H9 (cell line): ENCODE results near the gene PPFIBP2. TPM values are rescaled to one million over a fixed set of nuclear protein-coding genes. Genes with fewer than 3 reads are reported as not detected.

Source experiments
- DNase-seq: peaks from one replicate; pipeline ENCODE4 v3.0.0-alpha.2; 2017
- H2AFZ ChIP-seq: one replicate; pipeline ENCODE4 v1.6.1; 2013; ENCODE audit warnings: mild to moderate bottlenecking, low read length, control low read depth, moderate library complexity
- H2AK5ac ChIP-seq: 2 replicates; pipeline ENCODE4 v1.6.1; 2013; ENCODE audit warnings: low read length, control low read depth, mixed read lengths; ENCODE audit not compliant: insufficient read length
- H2BK120ac ChIP-seq: one replicate; pipeline ENCODE4 v1.6.1; 2013; ENCODE audit warnings: low read depth, mild to moderate bottlenecking, low read length, control low read depth, inconsistent platforms; ENCODE audit not compliant: poor library complexity, severe bottlenecking
- H2BK12ac ChIP-seq: 2 replicates; pipeline ENCODE4 v1.6.1; 2013; ENCODE audit warnings: low read length, control low read depth, mixed read lengths, low read depth; ENCODE audit not compliant: insufficient read length
- H2BK15ac ChIP-seq: 2 replicates; pipeline ENCODE4 v1.6.1; 2013; ENCODE audit warnings: low read depth, low read length, control low read depth
- H2BK20ac ChIP-seq: one replicate; pipeline ENCODE4 v1.6.1; 2013; ENCODE audit warnings: low read depth, mild to moderate bottlenecking, low read length, control low read depth, inconsistent platforms; ENCODE audit not compliant: poor library complexity, severe bottlenecking
- H2BK5ac ChIP-seq: 2 replicates; pipeline ENCODE4 v1.6.1; 2013; ENCODE audit warnings: low read length, control low read depth, mixed read lengths; ENCODE audit not compliant: insufficient read length
- H3K14ac ChIP-seq: 2 replicates; pipeline ENCODE4 v1.6.1; 2013; ENCODE audit warnings: low read length, control low read depth; ENCODE audit not compliant: insufficient read depth
- H3K18ac ChIP-seq: 2 replicates; pipeline ENCODE4 v1.6.1; 2013; ENCODE audit warnings: low read depth, mild to moderate bottlenecking, mixed read lengths, low read length, control low read depth; ENCODE audit not compliant: insufficient read length
- H3K23ac ChIP-seq: 2 replicates; pipeline ENCODE4 v1.6.1; 2013; ENCODE audit warnings: low read length, control low read depth, mixed read lengths, low read depth; ENCODE audit not compliant: insufficient read length
- H3K23me2 ChIP-seq: 2 replicates; pipeline ENCODE4 v1.6.1; 2013; ENCODE audit warnings: low read depth, mild to moderate bottlenecking, mixed read lengths, low read length, control low read depth; ENCODE audit not compliant: insufficient read length, poor library complexity, severe bottlenecking
- H3K27ac ChIP-seq: 2 replicates; pipeline ENCODE4 v1.5.1; 2013; ENCODE audit warnings: low read length, control low read depth, mixed read lengths, low read depth; ENCODE audit not compliant: insufficient read length
- H3K27me3 ChIP-seq: 2 replicates; pipeline ENCODE4 v1.6.1; 2013; ENCODE audit warnings: low read length, control low read depth, inconsistent platforms; ENCODE audit not compliant: insufficient read depth
- H3K4ac ChIP-seq: 2 replicates; pipeline ENCODE4 v1.6.1; 2013; ENCODE audit warnings: low read depth, mild to moderate bottlenecking, control low read depth, inconsistent platforms, low read length, moderate library complexity
- H3K4me1 ChIP-seq: 2 replicates; pipeline ENCODE4 v1.6.1; 2013; ENCODE audit warnings: low read length, control low read depth, inconsistent platforms; ENCODE audit not compliant: insufficient read depth
- H3K4me2 ChIP-seq: 2 replicates; pipeline ENCODE4 v1.6.1; 2013; ENCODE audit warnings: low read length, control low read depth, mixed read lengths; ENCODE audit not compliant: insufficient read length, insufficient read depth
- H3K56ac ChIP-seq: 2 replicates; pipeline ENCODE4 v1.6.1; 2013; ENCODE audit warnings: low read depth, mild to moderate bottlenecking, mixed read lengths, low read length, control low read depth; ENCODE audit not compliant: insufficient read length
- H3K79me1 ChIP-seq: 2 replicates; pipeline ENCODE4 v1.6.1; 2013; ENCODE audit warnings: low read depth, mild to moderate bottlenecking, moderate library complexity, low read length, control low read depth, inconsistent platforms; ENCODE audit not compliant: insufficient read depth, poor library complexity, severe bottlenecking
- H3K79me2 ChIP-seq: 2 replicates; pipeline ENCODE4 v1.6.1; 2013; ENCODE audit warnings: low read length, control low read depth, inconsistent platforms; ENCODE audit not compliant: insufficient read depth
- H3K9ac ChIP-seq: 2 replicates; pipeline ENCODE4 v1.6.1; 2013; ENCODE audit warnings: low read length, control low read depth, mixed read lengths; ENCODE audit not compliant: insufficient read length; ENCODE audit errors: extremely low read depth
- H3K9me3 ChIP-seq: one replicate; pipeline ENCODE4 v1.6.1; 2013; ENCODE audit warnings: low read depth, low read length, inconsistent platforms; ENCODE audit not compliant: control insufficient read depth
- H3T11ph ChIP-seq: one replicate; pipeline ENCODE4 v1.6.1; 2013; ENCODE audit warnings: mild to moderate bottlenecking, low read length, control low read depth, inconsistent platforms
- H4K20me1 ChIP-seq: one replicate; pipeline ENCODE4 v1.6.1; 2013; ENCODE audit not compliant: control insufficient read depth, insufficient read length, insufficient read depth
- H4K5ac ChIP-seq: 2 replicates; pipeline ENCODE4 v1.6.1; 2013; ENCODE audit warnings: low read depth, mild to moderate bottlenecking, mixed read lengths, low read length, control low read depth; ENCODE audit not compliant: insufficient read length
- H4K8ac ChIP-seq: replicated peaks from 2 replicates; pipeline ENCODE4 v1.6.1; 2013; ENCODE audit warnings: low read length, control low read depth, mixed read lengths, low read depth; ENCODE audit not compliant: insufficient read length
- H4K91ac ChIP-seq: 2 replicates; pipeline ENCODE4 v1.6.1; 2013; ENCODE audit warnings: low read depth, mild to moderate bottlenecking, moderate library complexity, mixed read lengths, low read length, control low read depth; ENCODE audit not compliant: insufficient read length
- H3K27ac Mint-ChIP-seq, 3 experiments: 2 replicates in 2 of 3; 3 replicates in 1 of 3; pipeline ENCODE4 v1.8.0; 2020 to 2021; ENCODE audit warnings: mixed read lengths in 3 of 3, mild to moderate bottlenecking in 1 of 3, moderate library complexity in 1 of 3
- H3K27me3 Mint-ChIP-seq: 2 replicates; pipeline ENCODE4 v1.8.0; 2021; ENCODE audit warnings: low read depth, mild to moderate bottlenecking, moderate library complexity, mixed read lengths
- H3K36me3 Mint-ChIP-seq, 3 experiments: 2 replicates in 2 of 3; 3 replicates in 1 of 3; pipeline ENCODE4 v1.8.0; 2020 to 2021; ENCODE audit warnings: low read depth in 3 of 3, mixed read lengths in 3 of 3; ENCODE audit not compliant: insufficient read depth in 1 of 3
- H3K4me1 Mint-ChIP-seq, 2 experiments: 2 replicates each; pipeline ENCODE4 v1.8.0; 2020; ENCODE audit warnings: mixed read lengths in 2 of 2
- H3K4me3 Mint-ChIP-seq, 2 experiments: 2 replicates in 1 of 2; 3 replicates in 1 of 2; pipeline ENCODE4 v1.8.0; 2020 to 2021; ENCODE audit warnings: mild to moderate bottlenecking in 2 of 2, mixed read lengths in 2 of 2, moderate library complexity in 1 of 2
- H3K9me3 Mint-ChIP-seq, 2 experiments: 2 replicates in 1 of 2; 3 replicates in 1 of 2; pipeline ENCODE4 v1.8.0; 2020; ENCODE audit warnings: mild to moderate bottlenecking in 2 of 2, mixed read lengths in 2 of 2, moderate library complexity in 1 of 2
- WGBS: extraction: QIAGEN DNeasy Blood & Tissue Kit; methylation state at CpG from one replicate; pipeline ENCODE4 v1.1.7; 2013; ENCODE audit warnings: missing lambda C conversion rate, low lambda C conversion rate, mixed read lengths; ENCODE audit not compliant: insufficient read length; ENCODE audit errors: extremely low coverage; 5-methylcytosine and 5-hydroxymethylcytosine counted together
- total RNA-seq: library from RNA; stranded (reverse); gene quantifications from 2 replicates; pipeline ENCODE4 v1.2.1, GENCODE V29; 2021
- TF ChIP-seq, protein P1 (sequence below): fragments of 200-600 bp; sonication (generic); conservative IDR thresholded peaks from 3 replicates; pipeline ENCODE4 v1.8.0; 2021; ENCODE audit warnings: antibody characterized with exemption, mild to moderate bottlenecking

Gene PPFIBP2
- total RNA-seq, 1 experiment from 2014 or later: 8.3 TPM

GRCh38 chr11:7546324-7546791 is 32.6 kb downstream of the PPFIBP2 start:
- no CpG with 5 or more reads among the region's 3 CpGs for WGBS
- Histone ChIP-seq H3K4ac (no peak overlapping the region), H2BK20ac (no peak overlapping the region), H4K20me1 (no peaks in the 10 kb centered on the region), H4K5ac (no peak overlapping the region), H2AK5ac (no peak overlapping the region), H2BK120ac (no peak overlapping the region), H3K9me3 (no peaks in the 10 kb centered on the region), H3K79me1 (no peaks in the 10 kb centered on the region), H2BK15ac (no peak overlapping the region), H4K8ac (no peak overlapping the region), H2BK5ac (no peak overlapping the region), H3K27me3 (no peaks in the 10 kb centered on the region), H3K23ac (no peak overlapping the region), H2BK12ac (no peak overlapping the region), H3K23me2 (no peaks in the 10 kb centered on the region), H3T11ph (no peak overlapping the region), H3K9ac (no peak overlapping the region), H3K18ac (no peak overlapping the region), H3K79me2 (no peaks in the 10 kb centered on the region), H3K27ac (no peak overlapping the region), H3K4me1 (peaks cover 7% of the 10 kb centered on the region; the same call in 1 of the 2 replicates), H3K4me2 (no peak overlapping the region), H4K91ac (no peak overlapping the region), H2AFZ (no peak overlapping the region), H3K56ac (no peak overlapping the region), H3K14ac (no peak overlapping the region)
- Mint-ChIP-seq H3K4me3 (no peak overlapping the region), H3K27me3 (no peaks in the 10 kb centered on the region; the same call in 1 of the 2 replicates), H3K4me1 (peaks cover 39% of the 10 kb centered on the region in 2 experiments), H3K36me3 (no peaks in the 10 kb centered on the region; a peak in 1 of 7 replicates), H3K9me3 (no peaks in the 10 kb centered on the region), H3K27ac (no peak overlapping the region)
- TF ChIP-seq, protein P1, sequence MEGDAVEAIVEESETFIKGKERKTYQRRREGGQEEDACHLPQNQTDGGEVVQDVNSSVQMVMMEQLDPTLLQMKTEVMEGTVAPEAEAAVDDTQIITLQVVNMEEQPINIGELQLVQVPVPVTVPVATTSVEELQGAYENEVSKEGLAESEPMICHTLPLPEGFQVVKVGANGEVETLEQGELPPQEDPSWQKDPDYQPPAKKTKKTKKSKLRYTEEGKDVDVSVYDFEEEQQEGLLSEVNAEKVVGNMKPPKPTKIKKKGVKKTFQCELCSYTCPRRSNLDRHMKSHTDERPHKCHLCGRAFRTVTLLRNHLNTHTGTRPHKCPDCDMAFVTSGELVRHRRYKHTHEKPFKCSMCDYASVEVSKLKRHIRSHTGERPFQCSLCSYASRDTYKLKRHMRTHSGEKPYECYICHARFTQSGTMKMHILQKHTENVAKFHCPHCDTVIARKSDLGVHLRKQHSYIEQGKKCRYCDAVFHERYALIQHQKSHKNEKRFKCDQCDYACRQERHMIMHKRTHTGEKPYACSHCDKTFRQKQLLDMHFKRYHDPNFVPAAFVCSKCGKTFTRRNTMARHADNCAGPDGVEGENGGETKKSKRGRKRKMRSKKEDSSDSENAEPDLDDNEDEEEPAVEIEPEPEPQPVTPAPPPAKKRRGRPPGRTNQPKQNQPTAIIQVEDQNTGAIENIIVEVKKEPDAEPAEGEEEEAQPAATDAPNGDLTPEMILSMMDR: no peak
- no peak for DNase-seq
